WTC11 (cell line): ENCODE data around the gene MESD. TPM values are rescaled to one million over a fixed set of nuclear protein-coding genes. Genes with fewer than 3 reads are reported as not detected.

Experiments used
- ATAC-seq: fragments of 200-7000 bp; cut with Tn5 transposase; 2 replicates; pipeline ENCODE4 v1.10.0; 2021; ENCODE audit warnings: mild to moderate bottlenecking, moderate library complexity
- CTCF ChIA-PET: fragments of 300-600 bp; sonication (Branson Sonifier 250); formaldehyde crosslinking; loops from one replicate; lab custom pipeline; 2021; ENCODE audit warnings: antibody characterized with exemption; lab: Charles Lee
- POLR2A ChIA-PET: fragments of 350-600 bp; sonication (Branson Sonifier 250); formaldehyde crosslinking; loops from one replicate; lab custom pipeline; 2021; ENCODE audit warnings: antibody characterized with exemption; lab: Charles Lee
- DNase-seq: peaks from one replicate; pipeline ENCODE4 v3.0.0; 2021; ENCODE audit warnings: low spot score
- H3K27ac Mint-ChIP-seq: 2 replicates; pipeline ENCODE4 v1.8.0; 2021; ENCODE audit warnings: mixed read lengths
- H3K27me3 Mint-ChIP-seq: 2 replicates; pipeline ENCODE4 v1.8.0; 2021; ENCODE audit warnings: low read depth, mild to moderate bottlenecking, moderate library complexity, mixed read lengths
- H3K36me3 Mint-ChIP-seq: 2 replicates; pipeline ENCODE4 v1.8.0; 2021; ENCODE audit warnings: mixed read lengths
- H3K4me1 Mint-ChIP-seq: 2 replicates; pipeline ENCODE4 v1.8.0; 2022; ENCODE audit warnings: mixed read lengths
- H3K4me3 Mint-ChIP-seq: 2 replicates; pipeline ENCODE4 v1.8.0; 2021; ENCODE audit warnings: mild to moderate bottlenecking, moderate library complexity, mixed read lengths
- H3K9me3 Mint-ChIP-seq: 2 replicates; pipeline ENCODE4 v1.8.0; 2021; ENCODE audit warnings: mixed read lengths
- AFF4 ChIP-seq: sonication (generic); formaldehyde crosslinking; IDR thresholded peaks from 2 replicates; pipeline ENCODE4 v1.8.1; 2023; ENCODE audit warnings: mild to moderate bottlenecking, missing genetic modification reagents, borderline replicate concordance
- ATF6 ChIP-seq: sonication (generic); formaldehyde crosslinking; IDR thresholded peaks from 2 replicates; pipeline ENCODE4 v1.8.1; 2023; ENCODE audit warnings: mild to moderate bottlenecking, missing genetic modification reagents
- CREM ChIP-seq: sonication (generic); formaldehyde crosslinking; IDR thresholded peaks from 2 replicates; pipeline ENCODE4 v1.8.1; 2022; ENCODE audit warnings: mild to moderate bottlenecking, missing genetic modification reagents, moderate library complexity
- EMX1 ChIP-seq: fragments of 250-450 bp; sonication (Bioruptor Pico); IDR thresholded peaks from 2 replicates; pipeline ENCODE4 v1.8.0; 2021; ENCODE audit warnings: mild to moderate bottlenecking
- FOXP1 ChIP-seq: sonication (generic); formaldehyde crosslinking; IDR thresholded peaks from 2 replicates; pipeline ENCODE4 v1.8.0; 2022; ENCODE audit warnings: missing genetic modification reagents, mild to moderate bottlenecking, moderate library complexity, borderline replicate concordance
- GRHL2 ChIP-seq: fragments of 250-450 bp; sonication (Bioruptor Pico); IDR thresholded peaks from 2 replicates; pipeline ENCODE4 v1.8.0; 2022; ENCODE audit warnings: mild to moderate bottlenecking, moderate library complexity; ENCODE audit not compliant: insufficient replicate concordance, severe bottlenecking
- IRF1 ChIP-seq: sonication (generic); formaldehyde crosslinking; IDR thresholded peaks from 2 replicates; pipeline ENCODE4 v1.8.0; 2023; ENCODE audit warnings: missing genetic modification reagents
- JAZF1 ChIP-seq: fragments of 250-450 bp; sonication (Bioruptor Pico); IDR thresholded peaks from 2 replicates; pipeline ENCODE4 v1.9.0; 2021; ENCODE audit warnings: moderate library complexity, mild to moderate bottlenecking, inconsistent platforms
- MXD4 ChIP-seq: fragments of 250-450 bp; sonication (Bioruptor Pico); IDR thresholded peaks from 2 replicates; pipeline ENCODE4 v1.8.0; 2021; ENCODE audit warnings: mild to moderate bottlenecking, moderate library complexity, borderline replicate concordance
- SMAD4 ChIP-seq: sonication (generic); formaldehyde crosslinking; IDR thresholded peaks from 2 replicates; pipeline ENCODE4 v1.8.0; 2022; ENCODE audit warnings: mild to moderate bottlenecking, missing genetic modification reagents
- SP1 ChIP-seq: sonication (generic); formaldehyde crosslinking; conservative IDR thresholded peaks from 2 replicates; pipeline ENCODE4 v1.8.1; 2022; ENCODE audit warnings: missing genetic modification reagents
- TEAD1 ChIP-seq: sonication (generic); formaldehyde crosslinking; IDR thresholded peaks from 2 replicates; pipeline ENCODE4 v1.8.0; 2022; ENCODE audit warnings: mild to moderate bottlenecking, missing genetic modification reagents
- TEAD4 ChIP-seq: sonication (generic); formaldehyde crosslinking; IDR thresholded peaks from 2 replicates; pipeline ENCODE4 v1.8.0; 2022; ENCODE audit warnings: mild to moderate bottlenecking, missing genetic modification reagents
- ZBTB21 ChIP-seq: sonication (generic); formaldehyde crosslinking; IDR thresholded peaks from 2 replicates; pipeline ENCODE4 v1.8.1; 2023; ENCODE audit warnings: mild to moderate bottlenecking, missing genetic modification reagents, borderline replicate concordance
- ZNF138 ChIP-seq: sonication (generic); formaldehyde crosslinking; conservative IDR thresholded peaks from 2 replicates; pipeline ENCODE4 v1.8.1; 2022; ENCODE audit warnings: mild to moderate bottlenecking, moderate library complexity, missing genetic modification reagents
- ZNF263 ChIP-seq: sonication (generic); formaldehyde crosslinking; IDR thresholded peaks from 2 replicates; pipeline ENCODE4 v1.8.1; 2022; ENCODE audit warnings: low read depth, mild to moderate bottlenecking, moderate library complexity, missing genetic modification reagents
- ZNF416 ChIP-seq: fragments of 250-450 bp; sonication (Bioruptor Pico); IDR thresholded peaks from 2 replicates; pipeline ENCODE4 v1.9.0; 2021; ENCODE audit warnings: mild to moderate bottlenecking, inconsistent platforms
- ZNF512 ChIP-seq: sonication (generic); formaldehyde crosslinking; IDR thresholded peaks from 2 replicates; pipeline ENCODE4 v1.8.1; 2022; ENCODE audit warnings: missing genetic modification reagents, borderline replicate concordance
- total RNA-seq: library from RNA; stranded (reverse); gene quantifications from 3 replicates; pipeline ENCODE4 v1.2.3, GENCODE V29; 2021
- TF ChIP-seq, protein P1 (sequence below): sonication (generic); formaldehyde crosslinking; IDR thresholded peaks from 2 replicates; pipeline ENCODE4 v1.8.0; 2022; ENCODE audit warnings: mild to moderate bottlenecking, missing genetic modification reagents

Gene MESD
- total RNA-seq, 1 experiment from 2014 or later, result 28.3 TPM

GRCh38 chr15:81016489-81017068, 27.0 kb upstream of the MESD start:
- H3K9me3 Mint-ChIP-seq, result no peaks in the 10 kb centered on the region
- no peak overlapping the region for H3K4me3 Mint-ChIP-seq
- no peaks in the 10 kb centered on the region for H3K27me3 Mint-ChIP-seq
- no peak for DNase-seq
- H3K27ac Mint-ChIP-seq, result no peak overlapping the region
- TF ChIP-seq SP1 (CRISPR knock-in tag) (no peak), ZBTB21 (CRISPR knock-in tag) (no peak), ZNF263 (CRISPR knock-in tag) (no peak), SMAD4 (CRISPR knock-in tag) (no peak), FOXP1 (CRISPR knock-in tag) (no peak), ZNF512 (CRISPR knock-in tag) (no peak), EMX1 (no peak), JAZF1 (no peak), AFF4 (CRISPR knock-in tag) (no peak), MXD4 (CRISPR knock-in tag) (no peak), TEAD4 (no peak), GRHL2 (CRISPR knock-in tag) (no peak), IRF1 (CRISPR knock-in tag) (no peak), ZNF416 (CRISPR knock-in tag) (no peak), CREM (CRISPR knock-in tag) (no peak), TEAD1 (CRISPR knock-in tag) (no peak), ZNF138 (CRISPR knock-in tag) (no peak), ATF6 (CRISPR knock-in tag) (no peak)
- TF ChIP-seq, protein P1, sequence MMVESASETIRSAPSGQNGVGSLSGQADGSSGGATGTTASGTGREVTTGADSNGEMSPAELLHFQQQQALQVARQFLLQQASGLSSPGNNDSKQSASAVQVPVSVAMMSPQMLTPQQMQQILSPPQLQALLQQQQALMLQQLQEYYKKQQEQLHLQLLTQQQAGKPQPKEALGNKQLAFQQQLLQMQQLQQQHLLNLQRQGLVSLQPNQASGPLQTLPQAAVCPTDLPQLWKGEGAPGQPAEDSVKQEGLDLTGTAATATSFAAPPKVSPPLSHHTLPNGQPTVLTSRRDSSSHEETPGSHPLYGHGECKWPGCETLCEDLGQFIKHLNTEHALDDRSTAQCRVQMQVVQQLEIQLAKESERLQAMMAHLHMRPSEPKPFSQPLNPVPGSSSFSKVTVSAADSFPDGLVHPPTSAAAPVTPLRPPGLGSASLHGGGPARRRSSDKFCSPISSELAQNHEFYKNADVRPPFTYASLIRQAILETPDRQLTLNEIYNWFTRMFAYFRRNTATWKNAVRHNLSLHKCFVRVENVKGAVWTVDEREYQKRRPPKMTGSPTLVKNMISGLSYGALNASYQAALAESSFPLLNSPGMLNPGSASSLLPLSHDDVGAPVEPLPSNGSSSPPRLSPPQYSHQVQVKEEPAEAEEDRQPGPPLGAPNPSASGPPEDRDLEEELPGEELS (CRISPR knock-in tag), result no peak
- no peaks in the 10 kb centered on the region for H3K4me1 Mint-ChIP-seq
- no peaks in the 10 kb centered on the region for H3K36me3 Mint-ChIP-seq
- CTCF ChIA-PET, result no interaction called here
- no peak for ATAC-seq
- POLR2A ChIA-PET, result interaction anchor here (1.0 kb wide), 1 partner anchor 15 kb away, joined by 4 read pairs; no protein-coding TSS in a partner anchor
